ENCODE data around the gene HNRNPF.

GRCh38 chr10:43393606-43394360 lies 15.2 kb downstream of the HNRNPF start:
- TF ChIP-seq POLR2AphosphoS5 (IDR thresholded peaks at IDR 0.05) (no peak), CTCF (IDR thresholded peaks at IDR 0.05) (no peak), POLR2A (IDR thresholded peaks at IDR 0.05) (no peak), EP300 (IDR thresholded peaks at IDR 0.05) (no peak)
